HCT116 (cell line): ENCODE measurements around the gene RAB27B. TPM values are rescaled to one million over a fixed set of nuclear protein-coding genes. Genes with fewer than 3 reads are reported as not detected.

Experiments
- ATAC-seq: fragments of 200-7000 bp; cut with Tn5 transposase; 2 replicates; pipeline ENCODE4 v1.9.1; 2020; ENCODE audit warnings: mild to moderate bottlenecking, moderate library complexity
- BruUV-seq: library from RNA; stranded (reverse); fragments of 400-500 nt; replicated peaks from 2 replicates; lab custom pipeline; 2021; lab: Mats Ljungman, UMichigan
- CTCF ChIA-PET: fragments of 300-600 bp; sonication (Branson Sonifier 250); formaldehyde crosslinking; loops from one replicate; lab custom pipeline; 2021; ENCODE audit warnings: antibody characterized with exemption; lab: Charles Lee
- POLR2A ChIA-PET: fragments of 300-600, 350-600 bp; sonication (Branson Sonifier 250); formaldehyde crosslinking; loops from one replicate; lab custom pipeline; 2021; ENCODE audit warnings: antibody characterized with exemption; lab: Charles Lee
- RAD21 ChIA-PET, 2 experiments: fragments of 300-600 bp; sonication (Branson Sonifier 250); formaldehyde crosslinking; loops; one replicate each; lab custom pipeline; 2023; ENCODE audit warnings: low total read pairs in 2 of 2; ENCODE audit not compliant: uncharacterized antibody in 2 of 2, unreplicated experiment in 2 of 2, low non-redundant PET in 1 of 2; lab: Charles Lee
- DNase-seq: peaks from one replicate; pipeline ENCODE4 v3.0.0-alpha.2; 2010; ENCODE audit warnings: low read depth, low spot score
- H2AFZ ChIP-seq: fragments of 200-600 bp; shearing (Covaris generic), sonication (generic); 2 replicates; pipeline ENCODE4 v1.6.1; 2017; ENCODE audit warnings: low read depth, mixed run types, mixed read lengths, antibody characterized with exemption, low read length; ENCODE audit not compliant: poor library complexity, severe bottlenecking
- H3K27ac ChIP-seq: 2 replicates; pipeline ENCODE4 v1.5.1; 2012; ENCODE audit warnings: low read depth, low read length
- H3K27me3 ChIP-seq: fragments of 200-600 bp; sonication (generic); 2 replicates; pipeline ENCODE4 v1.6.1; 2016; ENCODE audit warnings: mixed run types, low read length, mixed read lengths; ENCODE audit not compliant: insufficient read depth
- H3K36me3 ChIP-seq, 2 experiments: fragments of 200-500 bp in 1 of 2; fragments of 200-600 bp in 1 of 2; sonication (Bioruptor generic) in 1 of 2; sonication (generic) in 1 of 2; 2 replicates each; pipeline versions ENCODE4 v1.5.1 to v1.6.1; 2014 to 2016; ENCODE audit warnings: low read length in 2 of 2, inconsistent platforms in 1 of 2, mixed read lengths in 1 of 2, mixed run types in 1 of 2; ENCODE audit not compliant: insufficient read depth in 2 of 2, control insufficient read depth in 1 of 2
- H3K4me1 ChIP-seq, 2 experiments: fragments of 200-600 bp in 1 of 2; sonication (generic) in 1 of 2; 2 replicates each; pipeline versions ENCODE4 v1.5.1 to v1.6.1; 2012 to 2017; ENCODE audit warnings: low read length in 2 of 2, inconsistent platforms in 1 of 2, mild to moderate bottlenecking in 1 of 2, mixed read lengths in 1 of 2, mixed run types in 1 of 2, moderate library complexity in 1 of 2; ENCODE audit not compliant: insufficient read depth in 2 of 2, control insufficient read depth in 1 of 2
- H3K4me2 ChIP-seq: fragments of 200-600 bp; sonication (generic); 2 replicates; pipeline ENCODE4 v1.6.1; 2017; ENCODE audit warnings: mixed run types, low read length, mixed read lengths
- H3K4me3 ChIP-seq, 2 experiments: fragments of 200-600 bp in 1 of 2; sonication (generic) in 1 of 2; replicated peaks in 1 of 2; 2 replicates each; pipeline ENCODE4 v1.5.1; 2011 to 2016; ENCODE audit warnings: low read length in 2 of 2, control low read depth in 1 of 2, low read depth in 1 of 2, mild to moderate bottlenecking in 1 of 2, mixed read lengths in 1 of 2, mixed run types in 1 of 2
- H3K79me2 ChIP-seq: fragments of 200-600 bp; sonication (generic); 2 replicates; pipeline ENCODE4 v1.6.1; 2017; ENCODE audit warnings: mild to moderate bottlenecking, mixed run types, low read length, moderate library complexity, mixed read lengths; ENCODE audit not compliant: insufficient read depth
- H3K9ac ChIP-seq: fragments of 200-600 bp; sonication (generic); 2 replicates; pipeline ENCODE4 v1.6.1; 2016; ENCODE audit warnings: low read length, mixed read lengths
- H3K9me2 ChIP-seq: fragments of 200-600 bp; sonication (generic), shearing (Covaris generic); 2 replicates; pipeline ENCODE4 v1.6.1; 2017; ENCODE audit warnings: mixed run types, mild to moderate bottlenecking, moderate library complexity; ENCODE audit not compliant: insufficient read depth
- H3K9me3 ChIP-seq, 2 experiments: fragments of 200-500 bp in 1 of 2; fragments of 200-600 bp in 1 of 2; sonication (Bioruptor generic) in 1 of 2; sonication (generic) in 1 of 2; 2 replicates each; pipeline ENCODE4 v1.6.1; 2014 to 2017; ENCODE audit warnings: low read length in 2 of 2, mixed read lengths in 2 of 2, inconsistent platforms in 1 of 2, low read depth in 1 of 2, mild to moderate bottlenecking in 1 of 2, mixed run types in 1 of 2, moderate library complexity in 1 of 2; ENCODE audit not compliant: control insufficient read depth in 1 of 2, insufficient read depth in 1 of 2
- H4K20me1 ChIP-seq: fragments of 200-600 bp; sonication (generic), shearing (Covaris generic); 2 replicates; pipeline ENCODE4 v1.6.1; 2017; ENCODE audit warnings: mixed run types, mild to moderate bottlenecking, moderate library complexity; ENCODE audit not compliant: insufficient read depth
- CBX3 ChIP-seq: IDR thresholded peaks from 2 replicates; pipeline ENCODE4 v1.6.1; 2012; ENCODE audit warnings: low read depth
- CEBPB ChIP-seq: IDR thresholded peaks from 2 replicates; pipeline ENCODE4 v1.6.1; 2012; ENCODE audit warnings: low read depth
- CTCF ChIP-seq, 3 experiments: fragments of 200-600 bp in 1 of 3; sonication (generic) in 1 of 3; IDR thresholded peaks in 2 of 3; conservative IDR thresholded peaks in 1 of 3; 2 replicates each; pipeline ENCODE4 v1.5.1; 2012 to 2017; ENCODE audit warnings: low read depth in 2 of 3, low read length in 2 of 3, antibody characterized with exemption in 1 of 3, borderline replicate concordance in 1 of 3, control low read depth in 1 of 3, mild to moderate bottlenecking in 1 of 3, mixed read lengths in 1 of 3, mixed run types in 1 of 3, moderate library complexity in 1 of 3; ENCODE audit not compliant: insufficient read depth in 1 of 3
- EGR1 ChIP-seq: IDR thresholded peaks from 2 replicates; pipeline ENCODE4 v1.6.1; 2012; ENCODE audit warnings: low read depth
- ELF1 ChIP-seq: IDR thresholded peaks from 2 replicates; pipeline ENCODE4 v1.6.1; 2012; ENCODE audit warnings: low read depth, borderline replicate concordance
- FOSL1 ChIP-seq: IDR thresholded peaks from 2 replicates; pipeline ENCODE4 v1.6.1; 2012; ENCODE audit warnings: low read depth
- JUND ChIP-seq: IDR thresholded peaks from 2 replicates; pipeline ENCODE4 v1.6.1; 2012
- RAD21 ChIP-seq: IDR thresholded peaks from 2 replicates; pipeline ENCODE4 v1.6.1; 2012; ENCODE audit warnings: low read depth, mild to moderate bottlenecking
- SIN3A ChIP-seq: IDR thresholded peaks from 2 replicates; pipeline ENCODE4 v1.6.1; 2012; ENCODE audit warnings: low read depth
- SP1 ChIP-seq: IDR thresholded peaks from 2 replicates; pipeline ENCODE4 v1.6.1; 2012; ENCODE audit warnings: low read depth
- SRF ChIP-seq: IDR thresholded peaks from 2 replicates; pipeline ENCODE4 v1.6.1; 2012; ENCODE audit warnings: low read depth
- TCF7L2 ChIP-seq: IDR thresholded peaks from 2 replicates; pipeline ENCODE4 v1.7.0; 2011; ENCODE audit warnings: borderline replicate concordance, inconsistent platforms; ENCODE audit not compliant: insufficient read depth, insufficient read length; ENCODE audit errors: extremely low read depth
- YY1 ChIP-seq: IDR thresholded peaks from 2 replicates; pipeline ENCODE4 v1.6.1; 2011; ENCODE audit warnings: low read length, low read depth, moderate library complexity, mild to moderate bottlenecking; ENCODE audit not compliant: insufficient replicate concordance; ENCODE audit errors: extremely low read depth
- ZFX ChIP-seq: fragments of 450-650 bp; IDR thresholded peaks from 2 replicates; pipeline ENCODE4 v1.6.1; 2017
- ZNF274 ChIP-seq: fragments of 200-500 bp; sonication (Bioruptor generic); IDR thresholded peaks from 2 replicates; pipeline ENCODE4 v1.6.1; 2014; ENCODE audit warnings: mild to moderate bottlenecking, low read depth, low read length, inconsistent platforms
- intact Hi-C: fragments of 100-400 bp; cut with micrococcal nuclease; formaldehyde crosslinking; loops from 2 replicates; pipeline ENCODE4 v1.10.0; 2022
- total RNA-seq: library from RNA; stranded (reverse); gene quantifications from one replicate; pipeline ENCODE4 v1.2.1, GENCODE V29; 2021; ENCODE audit not compliant: unreplicated experiment
- TF ChIP-seq, protein P1 (sequence below): IDR thresholded peaks from 2 replicates; pipeline ENCODE4 v1.6.1; 2012
- TF ChIP-seq, protein P2 (sequence below): IDR thresholded peaks from 2 replicates; pipeline ENCODE4 v1.6.1; 2011; ENCODE audit warnings: mild to moderate bottlenecking, low read length, moderate library complexity; ENCODE audit not compliant: insufficient replicate concordance; ENCODE audit errors: extremely low read depth

The RAB27B gene
- total RNA-seq, 1 experiment from 2014 or later, result 2.2 TPM

DNA sequence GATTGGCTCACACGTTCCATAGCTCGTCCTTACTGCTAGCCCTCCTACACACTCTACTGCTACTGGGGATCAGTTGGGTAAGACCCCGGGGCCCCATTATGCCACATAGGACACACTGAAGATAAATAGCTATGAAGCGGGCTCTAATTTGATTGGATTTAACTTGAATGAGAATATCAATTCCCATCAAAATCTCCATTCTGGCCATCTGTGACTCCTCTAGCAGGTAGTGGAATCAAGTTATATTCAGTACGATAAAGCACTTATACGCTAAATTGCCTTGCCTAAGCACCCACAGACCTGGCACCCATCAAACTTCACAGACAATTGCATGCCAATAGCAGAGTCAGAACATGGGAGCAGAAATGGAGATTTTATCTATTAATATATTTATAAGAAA, 91.1 kb downstream of the RAB27B start:
- H3K9me2 ChIP-seq, result no peaks in the 10 kb centered on the region
- no peaks in the 10 kb centered on the region for H3K79me2 ChIP-seq
- no peaks in the 10 kb centered on the region for H3K4me1 ChIP-seq
- no peaks in the 10 kb centered on the region for H4K20me1 ChIP-seq
- ChIA-PET CTCF (no interaction called here), POLR2A (no interaction called here), RAD21 (no interaction called here)
- H3K27me3 ChIP-seq, result no peaks in the 10 kb centered on the region
- H2AFZ ChIP-seq, result no peak overlapping the region
- no peak overlapping the region for H3K4me3 ChIP-seq
- DNase-seq (no peak), ATAC-seq (no peak)
- intact Hi-C loops, result no loop called here
- no peak overlapping the region for H3K4me2 ChIP-seq
- H3K9ac ChIP-seq, result no peak overlapping the region
- no peaks in the 10 kb centered on the region for H3K9me3 ChIP-seq
- no peaks in the 10 kb centered on the region for H3K36me3 ChIP-seq
- H3K27ac ChIP-seq, result no peak overlapping the region
- TF ChIP-seq CTCF (IDR thresholded peaks at IDR 0.05 in 2 of 3, conservative IDR thresholded peaks at IDR 0.05 in 1 of 3; ENCODE audit: borderline replicate concordance in 1 of 3, insufficient read depth in 1 of 3, low read depth in 2 of 3, low read length in 2 of 3) (no peak), CEBPB (no peak), ZFX (no peak), RAD21 (no peak), FOSL1 (no peak), YY1 (no peak), CBX3 (no peak), SRF (no peak), SP1 (no peak), JUND (no peak), EGR1 (no peak), ZNF274 (no peak), ELF1 (no peak), SIN3A (no peak), TCF7L2 (no peak)
- TF ChIP-seq, protein P1, sequence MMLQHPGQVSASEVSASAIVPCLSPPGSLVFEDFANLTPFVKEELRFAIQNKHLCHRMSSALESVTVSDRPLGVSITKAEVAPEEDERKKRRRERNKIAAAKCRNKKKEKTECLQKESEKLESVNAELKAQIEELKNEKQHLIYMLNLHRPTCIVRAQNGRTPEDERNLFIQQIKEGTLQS, result no peak
- TF ChIP-seq, protein P2, sequence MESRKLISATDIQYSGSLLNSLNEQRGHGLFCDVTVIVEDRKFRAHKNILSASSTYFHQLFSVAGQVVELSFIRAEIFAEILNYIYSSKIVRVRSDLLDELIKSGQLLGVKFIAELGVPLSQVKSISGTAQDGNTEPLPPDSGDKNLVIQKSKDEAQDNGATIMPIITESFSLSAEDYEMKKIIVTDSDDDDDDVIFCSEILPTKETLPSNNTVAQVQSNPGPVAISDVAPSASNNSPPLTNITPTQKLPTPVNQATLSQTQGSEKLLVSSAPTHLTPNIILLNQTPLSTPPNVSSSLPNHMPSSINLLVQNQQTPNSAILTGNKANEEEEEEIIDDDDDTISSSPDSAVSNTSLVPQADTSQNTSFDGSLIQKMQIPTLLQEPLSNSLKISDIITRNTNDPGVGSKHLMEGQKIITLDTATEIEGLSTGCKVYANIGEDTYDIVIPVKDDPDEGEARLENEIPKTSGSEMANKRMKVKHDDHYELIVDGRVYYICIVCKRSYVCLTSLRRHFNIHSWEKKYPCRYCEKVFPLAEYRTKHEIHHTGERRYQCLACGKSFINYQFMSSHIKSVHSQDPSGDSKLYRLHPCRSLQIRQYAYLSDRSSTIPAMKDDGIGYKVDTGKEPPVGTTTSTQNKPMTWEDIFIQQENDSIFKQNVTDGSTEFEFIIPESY, result no peak
- no TSS peak for BruUV-seq
